Erythroblast (primary cell): ENCODE measurements around the gene LRRIQ4.

ENCODE experiments used
- DNase-seq, 2 experiments: peaks; one replicate each; lab custom pipeline; 2025; lab: John Stamatoyannopoulos, UW
- GATA1 ChIP-seq: IDR thresholded peaks from 2 replicates; pipeline ENCODE4 v1.6.1; 2011; ENCODE audit warnings: low read depth, mild to moderate bottlenecking, control low read depth, low read length, moderate library complexity
- POLR2A ChIP-seq: IDR thresholded peaks from 2 replicates; pipeline ENCODE4 v1.6.1; 2011; ENCODE audit warnings: mild to moderate bottlenecking, low read length

LRRIQ4 gene

GRCh38 chr3:169880576-169881250 is 68.0 kb downstream of the LRRIQ4 start:
- TF ChIP-seq POLR2A = no peak
- TF ChIP-seq GATA1 = no peak
- DNase-seq = no peak

DNA sequence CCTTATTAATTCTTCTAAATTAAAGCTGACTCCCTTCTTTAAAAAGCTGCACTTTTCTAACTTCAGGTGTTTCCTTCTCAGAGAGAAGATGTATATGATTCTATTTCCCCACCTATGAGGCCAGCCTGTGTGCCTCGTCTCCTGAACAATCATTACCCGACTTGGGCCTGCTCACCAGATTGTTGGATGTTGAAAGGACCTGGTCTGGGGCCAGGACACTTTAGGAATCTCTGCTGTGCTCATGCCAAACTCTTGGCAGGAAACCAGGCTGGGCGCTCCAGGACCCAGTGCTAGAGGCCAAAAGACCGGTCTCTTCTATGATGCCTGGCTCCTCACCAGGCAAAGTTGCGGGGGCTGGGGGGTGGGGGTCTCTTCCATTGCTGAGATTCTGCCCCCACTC is 74.0 kb downstream of the LRRIQ4 start:
- TF ChIP-seq POLR2A = no peak
- TF ChIP-seq GATA1 = no peak
- no peak for DNase-seq
